Panc1 (cell line): Measurements from ENCODE around the gene MS4A13. TPM values are rescaled to one million over a fixed set of nuclear protein-coding genes. Genes with fewer than 3 reads are reported as not detected.

Source experiments
- ATAC-seq: fragments of 200-7000 bp; cut with Tn5 transposase; 2 replicates; pipeline ENCODE4 v1.9.1; 2020; ENCODE audit warnings: mild to moderate bottlenecking, moderate library complexity
- BruUV-seq: library from RNA; stranded (reverse); fragments of 400-500 nt; replicated peaks from 2 replicates; lab custom pipeline; 2021; lab: Mats Ljungman, UMichigan
- CTCF ChIA-PET: fragments of 300-600 bp; sonication (Branson Sonifier 250); formaldehyde crosslinking; loops from one replicate; lab custom pipeline; 2022; ENCODE audit warnings: antibody characterized with exemption; lab: Charles Lee
- POLR2A ChIA-PET: fragments of 300-600 bp; sonication (Branson Sonifier 250); formaldehyde crosslinking; loops from one replicate; lab custom pipeline; 2022; ENCODE audit warnings: antibody characterized with exemption; lab: Charles Lee
- DNase-seq: peaks from one replicate; pipeline ENCODE4 v3.0.0-alpha.2; 2010; ENCODE audit warnings: low read depth, low spot score
- H3K27ac ChIP-seq: 2 replicates; pipeline ENCODE4 v1.5.1; 2011; ENCODE audit warnings: mild to moderate bottlenecking, low read length, inconsistent platforms
- H3K27me3 ChIP-seq: fragments of 200-500 bp; sonication (Bioruptor generic); 2 replicates; pipeline ENCODE4 v1.6.0; 2014; ENCODE audit warnings: low read length, inconsistent platforms; ENCODE audit not compliant: control insufficient read depth, insufficient read depth
- H3K36me3 ChIP-seq: fragments of 200-500 bp; sonication (Bioruptor generic); 2 replicates; pipeline ENCODE4 v1.5.1; 2014; ENCODE audit warnings: inconsistent platforms, mild to moderate bottlenecking, low read length, moderate library complexity; ENCODE audit not compliant: control insufficient read depth, insufficient read depth
- H3K4me1 ChIP-seq: 2 replicates; pipeline ENCODE4 v1.5.1; 2011; ENCODE audit warnings: inconsistent platforms, mild to moderate bottlenecking, low read length, moderate library complexity; ENCODE audit not compliant: control insufficient read depth, insufficient read depth
- H3K4me3 ChIP-seq, 2 experiments: 2 replicates each; pipeline ENCODE4 v1.5.1; 2011 to 2012; ENCODE audit warnings: low read depth in 2 of 2, low read length in 2 of 2, mild to moderate bottlenecking in 2 of 2, inconsistent platforms in 1 of 2, moderate library complexity in 1 of 2
- H3K9me3 ChIP-seq: fragments of 200-500 bp; sonication (Bioruptor generic); 2 replicates; pipeline ENCODE4 v1.5.1; 2014; ENCODE audit warnings: low read depth, mild to moderate bottlenecking, inconsistent platforms, low read length, moderate library complexity; ENCODE audit not compliant: control insufficient read depth, insufficient read depth
- CTCF ChIP-seq: fragments of 450-650 bp; IDR thresholded peaks from 2 replicates; pipeline ENCODE4 v1.5.1; 2017; ENCODE audit warnings: mild to moderate bottlenecking
- POLR2AphosphoS5 ChIP-seq: IDR thresholded peaks from 2 replicates; pipeline ENCODE4 v1.6.1; 2012; ENCODE audit warnings: mild to moderate bottlenecking, low read depth, low read length, moderate library complexity
- REST ChIP-seq, 2 experiments: IDR thresholded peaks; 2 replicates each; pipeline ENCODE4 v1.6.1; 2011 to 2012; ENCODE audit warnings: low read depth in 2 of 2, control low read depth in 1 of 2, low read length in 1 of 2, mild to moderate bottlenecking in 1 of 2, moderate library complexity in 1 of 2; ENCODE audit not compliant: insufficient read depth in 1 of 2
- SIN3A ChIP-seq: IDR thresholded peaks from 2 replicates; pipeline ENCODE4 v1.6.1; 2012; ENCODE audit warnings: low read depth, mild to moderate bottlenecking, low read length, moderate library complexity, borderline replicate concordance; ENCODE audit not compliant: insufficient read depth
- TCF7L2 ChIP-seq: IDR thresholded peaks from 2 replicates; pipeline ENCODE4 v1.6.1; 2011; ENCODE audit warnings: mild to moderate bottlenecking, low read depth, low read length, inconsistent platforms
- in situ Hi-C: cut with HindIII; loops from 2 replicates; pipeline ENCODE4 v1.10.0; 2016; ENCODE audit warnings: low sequenced_read_pairs, low pct_unique_long_range_greater_than_20kb
- intact Hi-C: fragments of 100-400 bp; cut with micrococcal nuclease; formaldehyde crosslinking; loops from one replicate; pipeline ENCODE4 v1.10.0; 2022; ENCODE audit not compliant: unreplicated experiment
- total RNA-seq: library from RNA; stranded (reverse); gene quantifications from one replicate; pipeline ENCODE4 v1.2.1, GENCODE V29; 2021; ENCODE audit not compliant: unreplicated experiment

MS4A13 gene
- total RNA-seq, 1 experiment from 2014 or later = not detected

- ChIA-PET CTCF (no interaction called here), POLR2A (no interaction called here)
- Histone ChIP-seq H3K4me1 (no peaks in the 10 kb centered on the region), H3K36me3 (no peaks in the 10 kb centered on the region), H3K9me3 (no peaks in the 10 kb centered on the region), H3K27me3 (no peaks in the 10 kb centered on the region), H3K27ac (no peak overlapping the region), H3K4me3 (no peak overlapping the region)
- intact Hi-C loops (no loop called here), in situ Hi-C loops (no loop called here)
- ATAC-seq (no peak), DNase-seq (no peak)
- TF ChIP-seq REST (IDR thresholded peaks at IDR 0.05; ENCODE audit: insufficient read depth in 1 of 2, low read depth in 2 of 2, low read length in 1 of 2) = no peak
- TF ChIP-seq TCF7L2 = no peak
- TF ChIP-seq CTCF = no peak
- no peak for TF ChIP-seq SIN3A
- no peak for TF ChIP-seq POLR2AphosphoS5
- BruUV-seq = no TSS peak
These were observed 45.5 kb upstream of the MS4A13 start for GRCh38 chr11:60469723-60470122.

- no TSS peak for BruUV-seq
- TF ChIP-seq SIN3A (no peak), REST (IDR thresholded peaks at IDR 0.05; ENCODE audit: insufficient read depth in 1 of 2, low read depth in 2 of 2, low read length in 1 of 2) (no peak), TCF7L2 (no peak), POLR2AphosphoS5 (no peak), CTCF (no peak)
These were observed 38.2 kb upstream of the MS4A13 start for GRCh38 chr11:60477035-60477445.

More at GRCh38 chr11:60477035-60477445, 38.2 kb upstream of the MS4A13 start:
- Histone ChIP-seq H3K9me3 (no peaks in the 10 kb centered on the region), H3K4me3 (no peak overlapping the region), H3K36me3 (no peaks in the 10 kb centered on the region), H3K4me1 (no peaks in the 10 kb centered on the region), H3K27ac (no peak overlapping the region), H3K27me3 (no peaks in the 10 kb centered on the region)
- CTCF ChIA-PET = interaction anchor here (0.6 kb wide), 1 partner anchor 117 kb away, joined by 3 read pairs; no protein-coding TSS in a partner anchor
- intact Hi-C loops (no loop called here), in situ Hi-C loops (no loop called here)
- POLR2A ChIA-PET = interaction anchor here (0.6 kb wide), 1 partner anchor 20 kb away, joined by 7 read pairs; no protein-coding TSS in a partner anchor
- ATAC-seq = no peak
- DNase-seq = no peak
